Ramos (cell line): ENCODE results near the gene APC.

Experiments used
- in situ Hi-C: fragments of 300-500 bp; cut with MboI; formaldehyde crosslinking; loops from one replicate; pipeline ENCODE4 v1.14.3; 2022; ENCODE audit warnings: low sequenced_read_pairs; ENCODE audit not compliant: unreplicated experiment

The APC gene

GRCh38 chr5:112737463-112738190 lies at the start of gene APC:
Gene APC (plus strand): TSS chr5:112737885. CDS start chr5:112754891, 17,006 bp downstream.
- in situ Hi-C loops = no loop called here

- in situ Hi-C loops = no loop called here
Observed at GRCh38 chr5:112689155-112689909, 48.4 kb upstream of the APC start.

GRCh38 chr5:112690605-112691338 lies 46.9 kb upstream of the APC start:
- in situ Hi-C loops = no loop called here

DNA sequence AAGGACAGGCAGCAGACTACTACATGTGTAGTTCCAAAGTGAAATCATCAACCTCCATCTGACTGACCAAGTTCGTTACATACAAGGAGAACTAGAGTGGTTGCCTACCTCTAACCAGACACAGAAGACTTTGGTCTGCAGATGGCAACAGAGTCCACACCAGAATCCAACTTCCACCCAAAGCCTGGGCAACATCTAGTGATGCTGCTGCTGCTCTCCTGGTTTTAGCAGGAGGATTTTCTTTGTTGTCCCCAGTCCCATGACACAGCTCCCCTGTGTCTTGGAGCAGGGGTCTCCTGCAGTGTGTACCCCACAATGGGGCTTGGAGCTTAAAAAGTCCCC lies 46.4 kb upstream of the APC start:
- in situ Hi-C loops = no loop called here

GRCh38 chr5:112691758-112692157 lies 45.9 kb upstream of the APC start:
- in situ Hi-C loops = no loop called here

- in situ Hi-C loops = no loop called here
Observed at GRCh38 chr5:112692472-112692871, 45.2 kb upstream of the APC start.

DNA sequence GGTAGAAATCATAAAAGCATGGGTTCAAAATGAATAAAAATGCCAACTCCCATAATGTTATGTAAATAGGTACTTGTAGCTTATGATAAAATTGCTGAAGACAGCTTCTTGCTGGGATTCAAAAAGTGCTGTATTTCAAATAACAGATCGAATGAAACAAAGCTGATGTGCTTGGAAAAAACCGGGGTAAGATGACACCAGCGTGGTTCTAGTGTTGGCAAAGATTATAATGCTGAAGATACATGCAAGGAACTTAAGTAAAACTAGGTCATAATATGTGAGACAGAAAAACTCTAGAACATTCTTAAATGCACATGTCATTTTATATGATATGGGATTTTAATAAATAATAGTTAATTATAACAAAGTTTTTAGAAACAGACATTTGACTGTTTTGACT lies 44.4 kb upstream of the APC start:
- in situ Hi-C loops = no loop called here

GRCh38 chr5:112694853-112695709 lies 42.6 kb upstream of the APC start:
- in situ Hi-C loops = no loop called here

GRCh38 chr5:112696786-112697185 lies 40.9 kb upstream of the APC start:
- in situ Hi-C loops = no loop called here

DNA sequence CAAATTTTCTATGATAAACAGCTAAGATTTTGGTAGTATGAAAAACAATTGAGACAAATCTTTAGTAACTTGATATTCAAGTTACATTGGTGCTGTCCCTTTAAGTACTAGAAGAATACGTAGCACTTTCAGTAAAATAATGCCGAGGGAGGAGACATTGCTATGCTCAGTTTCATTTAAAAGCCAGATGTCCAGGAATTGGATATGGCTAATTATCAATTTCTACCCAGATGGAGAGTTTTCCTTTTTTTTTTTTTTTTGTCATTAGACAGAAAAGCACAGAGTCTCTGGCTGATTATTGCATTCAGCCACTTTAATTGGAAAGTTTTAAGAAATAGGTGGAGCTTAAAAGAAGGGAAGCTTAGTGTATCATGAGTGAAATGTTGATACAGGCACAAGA lies 40.4 kb upstream of the APC start:
- in situ Hi-C loops = no loop called here

GRCh38 chr5:112697833-112698232 lies 39.9 kb upstream of the APC start:
- in situ Hi-C loops = no loop called here

- in situ Hi-C loops = no loop called here
Observed at GRCh38 chr5:112703866-112704820, 33.5 kb upstream of the APC start.

DNA sequence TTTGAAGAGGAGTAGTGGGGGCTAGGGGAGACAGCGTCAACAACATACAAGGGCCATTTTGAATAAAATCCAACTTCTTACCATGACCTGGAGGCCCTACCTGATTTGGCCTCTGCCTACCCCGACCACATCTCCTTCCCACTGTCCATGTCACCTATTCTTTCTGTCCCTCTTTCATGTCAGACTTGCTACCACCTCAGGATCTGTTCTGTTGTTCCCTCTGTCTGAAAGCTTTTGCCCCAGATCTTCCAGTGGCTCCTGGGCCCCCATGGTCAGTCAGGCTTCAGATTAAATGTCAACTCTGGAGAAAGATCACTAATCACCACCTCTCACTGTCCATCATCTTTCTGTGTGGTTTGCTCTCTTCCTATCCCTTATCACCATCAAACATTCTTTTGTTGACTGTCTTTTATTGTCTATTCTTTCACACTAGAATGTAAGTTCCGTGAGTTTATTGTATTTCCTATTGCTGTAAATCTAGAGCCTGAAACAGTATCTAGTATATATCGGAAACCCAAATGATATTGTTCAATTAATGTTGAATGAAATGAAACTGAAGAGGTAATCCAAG lies 31.2 kb upstream of the APC start:
- in situ Hi-C loops = no loop called here

DNA sequence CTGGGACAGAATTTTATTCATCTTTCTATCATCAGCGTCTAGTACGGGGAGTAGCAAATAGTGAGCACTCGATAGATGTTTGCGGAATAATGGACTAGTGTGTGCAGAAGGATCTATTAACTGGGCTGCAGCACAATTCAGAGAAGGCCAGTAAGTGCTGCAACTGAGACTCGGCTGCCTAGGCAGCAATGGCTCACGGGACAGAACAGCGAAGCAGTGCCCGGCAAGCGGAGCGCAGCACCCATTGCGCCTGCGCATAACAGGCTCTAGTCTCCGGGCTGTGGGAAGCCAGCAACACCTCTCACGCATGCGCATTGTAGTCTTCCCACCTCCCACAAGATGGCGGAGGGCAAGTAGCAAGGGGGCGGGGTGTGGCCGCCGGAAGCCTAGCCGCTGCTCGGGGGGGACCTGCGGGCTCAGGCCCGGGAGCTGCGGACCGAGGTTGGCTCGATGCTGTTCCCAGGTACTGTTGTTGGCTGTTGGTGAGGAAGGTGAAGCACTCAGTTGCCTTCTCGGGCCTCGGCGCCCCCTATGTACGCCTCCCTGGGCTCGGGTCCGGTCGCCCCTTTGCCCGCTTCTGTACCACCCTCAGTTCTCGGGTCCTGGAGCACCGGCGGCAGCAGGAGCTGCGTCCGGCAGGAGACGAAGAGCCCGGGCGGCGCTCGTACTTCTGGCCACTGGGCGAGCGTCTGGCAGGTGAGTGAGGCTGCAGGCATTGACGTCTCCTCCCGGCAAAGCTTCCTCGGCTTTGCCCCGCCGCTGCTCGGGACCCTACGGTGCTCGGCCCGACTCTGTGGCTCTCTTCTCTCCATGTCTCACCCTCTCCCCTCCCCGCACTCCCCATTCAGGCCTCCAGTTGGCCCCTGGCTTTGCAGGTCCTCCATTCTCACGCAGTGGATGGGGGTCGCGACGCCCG lies 30.2 kb upstream of the APC start:
- in situ Hi-C loops = no loop called here

- in situ Hi-C loops = no loop called here
Observed at GRCh38 chr5:112708103-112708622, 29.5 kb upstream of the APC start.

- in situ Hi-C loops = no loop called here
Observed at GRCh38 chr5:112709416-112709815, 28.3 kb upstream of the APC start.

- in situ Hi-C loops = no loop called here
Observed at GRCh38 chr5:112710896-112711295, 26.8 kb upstream of the APC start.

- in situ Hi-C loops = no loop called here
Observed at GRCh38 chr5:112711436-112711835, 26.2 kb upstream of the APC start.
